WTC11 (cell line): Measurements from ENCODE around the gene DNMT3A. TPM values are rescaled to one million over a fixed set of nuclear protein-coding genes. Genes with fewer than 3 reads are reported as not detected.

Experiments used
- ATAC-seq: fragments of 200-7000 bp; cut with Tn5 transposase; 2 replicates; pipeline ENCODE4 v1.10.0; 2021; ENCODE audit warnings: mild to moderate bottlenecking, moderate library complexity
- CTCF ChIA-PET: fragments of 300-600 bp; sonication (Branson Sonifier 250); formaldehyde crosslinking; loops from one replicate; lab custom pipeline; 2021; ENCODE audit warnings: antibody characterized with exemption; lab: Charles Lee
- POLR2A ChIA-PET: fragments of 350-600 bp; sonication (Branson Sonifier 250); formaldehyde crosslinking; loops from one replicate; lab custom pipeline; 2021; ENCODE audit warnings: antibody characterized with exemption; lab: Charles Lee
- DNase-seq: peaks from one replicate; pipeline ENCODE4 v3.0.0; 2021; ENCODE audit warnings: low spot score
- H3K27ac Mint-ChIP-seq: 2 replicates; pipeline ENCODE4 v1.8.0; 2021; ENCODE audit warnings: mixed read lengths
- H3K27me3 Mint-ChIP-seq: 2 replicates; pipeline ENCODE4 v1.8.0; 2021; ENCODE audit warnings: low read depth, mild to moderate bottlenecking, moderate library complexity, mixed read lengths
- H3K36me3 Mint-ChIP-seq: 2 replicates; pipeline ENCODE4 v1.8.0; 2021; ENCODE audit warnings: mixed read lengths
- H3K4me1 Mint-ChIP-seq: 2 replicates; pipeline ENCODE4 v1.8.0; 2022; ENCODE audit warnings: mixed read lengths
- H3K4me3 Mint-ChIP-seq: 2 replicates; pipeline ENCODE4 v1.8.0; 2021; ENCODE audit warnings: mild to moderate bottlenecking, moderate library complexity, mixed read lengths
- H3K9me3 Mint-ChIP-seq: 2 replicates; pipeline ENCODE4 v1.8.0; 2021; ENCODE audit warnings: mixed read lengths
- CREB1 ChIP-seq: sonication (generic); formaldehyde crosslinking; IDR thresholded peaks from 2 replicates; pipeline ENCODE4 v1.8.0; 2023; ENCODE audit warnings: mild to moderate bottlenecking, missing genetic modification reagents
- ELF4 ChIP-seq: sonication (generic); formaldehyde crosslinking; IDR thresholded peaks from 2 replicates; pipeline ENCODE4 v1.8.1; 2022; ENCODE audit warnings: low read depth, mild to moderate bottlenecking, moderate library complexity, missing genetic modification reagents
- ESRRA ChIP-seq: sonication (generic); formaldehyde crosslinking; IDR thresholded peaks from 2 replicates; pipeline ENCODE4 v1.8.1; 2022; ENCODE audit warnings: mild to moderate bottlenecking, missing genetic modification reagents, borderline replicate concordance
- FOXP4 ChIP-seq: sonication (generic); formaldehyde crosslinking; IDR thresholded peaks from 2 replicates; pipeline ENCODE4 v1.8.0; 2022; ENCODE audit warnings: mild to moderate bottlenecking, missing genetic modification reagents
- NFYB ChIP-seq: sonication (generic); formaldehyde crosslinking; conservative IDR thresholded peaks from 2 replicates; pipeline ENCODE4 v1.8.0; 2022; ENCODE audit warnings: low read depth, missing genetic modification reagents
- TCF7 ChIP-seq: sonication (generic); formaldehyde crosslinking; IDR thresholded peaks from 2 replicates; pipeline ENCODE4 v1.8.0; 2022; ENCODE audit warnings: mild to moderate bottlenecking, low read depth, missing genetic modification reagents, moderate library complexity
- TP53 ChIP-seq: sonication (generic); formaldehyde crosslinking; IDR thresholded peaks from 2 replicates; pipeline ENCODE4 v1.8.1; 2023; ENCODE audit warnings: mild to moderate bottlenecking, missing genetic modification reagents
- ZNF121 ChIP-seq: sonication (generic); formaldehyde crosslinking; IDR thresholded peaks from 2 replicates; pipeline ENCODE4 v1.8.0; 2023; ENCODE audit warnings: missing genetic modification reagents
- ZNF138 ChIP-seq: sonication (generic); formaldehyde crosslinking; conservative IDR thresholded peaks from 2 replicates; pipeline ENCODE4 v1.8.1; 2022; ENCODE audit warnings: mild to moderate bottlenecking, moderate library complexity, missing genetic modification reagents
- ZNF396 ChIP-seq: fragments of 250-450 bp; sonication (Bioruptor Pico); IDR thresholded peaks from 2 replicates; pipeline ENCODE4 v1.8.0; 2021; ENCODE audit warnings: mild to moderate bottlenecking, moderate library complexity, borderline replicate concordance
- ZNF671 ChIP-seq: fragments of 250-450 bp; sonication (Bioruptor Pico); IDR thresholded peaks from 2 replicates; pipeline ENCODE4 v1.8.0; 2021; ENCODE audit warnings: mild to moderate bottlenecking
- total RNA-seq: library from RNA; stranded (reverse); gene quantifications from 3 replicates; pipeline ENCODE4 v1.2.3, GENCODE V29; 2021
- TF ChIP-seq, protein P1 (sequence below): sonication (generic); formaldehyde crosslinking; conservative IDR thresholded peaks from 2 replicates; pipeline ENCODE4 v1.8.1; 2022; ENCODE audit warnings: mild to moderate bottlenecking, missing genetic modification reagents
- TF ChIP-seq, protein P2 (sequence below): fragments of 250-450 bp; sonication (Bioruptor Pico); IDR thresholded peaks from 2 replicates; pipeline ENCODE4 v1.9.0; 2021; ENCODE audit warnings: mild to moderate bottlenecking
- TF ChIP-seq, protein P3 (sequence below): sonication (generic); formaldehyde crosslinking; IDR thresholded peaks from 2 replicates; pipeline ENCODE4 v1.8.1; 2022; ENCODE audit warnings: mild to moderate bottlenecking, moderate library complexity, missing genetic modification reagents

The DNMT3A gene
- total RNA-seq, 1 experiment from 2014 or later = 154 TPM

DNA sequence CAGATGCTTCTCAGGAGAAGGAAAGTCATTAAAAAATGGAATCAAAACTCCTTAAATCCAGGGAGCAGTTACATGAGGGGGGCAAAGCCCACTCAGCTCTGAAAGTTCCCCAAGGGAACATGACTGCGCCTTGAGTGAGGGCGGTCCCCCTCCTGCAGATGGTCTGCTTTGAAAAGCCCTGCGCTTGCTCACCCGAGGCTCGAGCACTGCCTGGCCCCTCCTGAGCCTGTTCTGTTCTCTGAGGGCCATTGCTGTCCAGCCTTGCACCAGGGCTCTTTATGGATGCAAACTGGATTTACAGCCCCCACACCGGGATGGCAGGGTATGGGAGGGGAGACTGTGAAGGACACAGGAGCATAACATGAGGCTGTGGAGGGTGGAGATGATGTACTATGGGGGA is 37.8 kb upstream of the DNMT3A start:
- H3K27me3 Mint-ChIP-seq = peaks cover 26% of the 10 kb centered on the region
- H3K27ac Mint-ChIP-seq = no peak overlapping the region
- CTCF ChIA-PET = interaction anchor here (1.1 kb wide), 1 partner anchor 17 kb away, joined by 4 read pairs; no protein-coding TSS in a partner anchor

GRCh38 chr2:25378731-25379490 is 37.2 kb upstream of the DNMT3A start:
- ATAC-seq = no peak
- DNase-seq = peak; percentile 8
- Mint-ChIP-seq H3K9me3 (peaks cover 16% of the 10 kb centered on the region), H3K4me1 (peaks cover 18% of the 10 kb centered on the region), H3K27ac (no peak overlapping the region), H3K4me3 (no peak overlapping the region), H3K27me3 (peaks cover 26% of the 10 kb centered on the region), H3K36me3 (peaks cover 22% of the 10 kb centered on the region)
- TF ChIP-seq ESRRA (CRISPR knock-in tag) (no peak), ELF4 (CRISPR knock-in tag) (no peak), CREB1 (no peak), TP53 (CRISPR knock-in tag) (no peak), NFYB (CRISPR knock-in tag) (no peak), ZNF671 (CRISPR knock-in tag) (no peak), ZNF138 (no peak), FOXP4 (CRISPR knock-in tag) (no peak)
- TF ChIP-seq, protein P1, sequence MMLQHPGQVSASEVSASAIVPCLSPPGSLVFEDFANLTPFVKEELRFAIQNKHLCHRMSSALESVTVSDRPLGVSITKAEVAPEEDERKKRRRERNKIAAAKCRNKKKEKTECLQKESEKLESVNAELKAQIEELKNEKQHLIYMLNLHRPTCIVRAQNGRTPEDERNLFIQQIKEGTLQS (CRISPR knock-in tag) = no peak
- ChIA-PET POLR2A (no interaction called here), CTCF (interaction anchor here (1.1 kb wide), 1 partner anchor 17 kb away, joined by 4 read pairs; no protein-coding TSS in a partner anchor)

More for the DNA sequence above, 37.8 kb upstream of the DNMT3A start:
- peaks cover 16% of the 10 kb centered on the region for H3K9me3 Mint-ChIP-seq
- ATAC-seq (no peak), DNase-seq (peak; percentile 1)
- no peak overlapping the region for H3K4me3 Mint-ChIP-seq
- peaks cover 22% of the 10 kb centered on the region for H3K36me3 Mint-ChIP-seq
- POLR2A ChIA-PET = no interaction called here
- H3K4me1 Mint-ChIP-seq = peaks cover 18% of the 10 kb centered on the region
- TF ChIP-seq ZNF121 (no peak), TCF7 (CRISPR knock-in tag) (no peak), ZNF396 (CRISPR knock-in tag) (no peak)
- TF ChIP-seq, protein P2, sequence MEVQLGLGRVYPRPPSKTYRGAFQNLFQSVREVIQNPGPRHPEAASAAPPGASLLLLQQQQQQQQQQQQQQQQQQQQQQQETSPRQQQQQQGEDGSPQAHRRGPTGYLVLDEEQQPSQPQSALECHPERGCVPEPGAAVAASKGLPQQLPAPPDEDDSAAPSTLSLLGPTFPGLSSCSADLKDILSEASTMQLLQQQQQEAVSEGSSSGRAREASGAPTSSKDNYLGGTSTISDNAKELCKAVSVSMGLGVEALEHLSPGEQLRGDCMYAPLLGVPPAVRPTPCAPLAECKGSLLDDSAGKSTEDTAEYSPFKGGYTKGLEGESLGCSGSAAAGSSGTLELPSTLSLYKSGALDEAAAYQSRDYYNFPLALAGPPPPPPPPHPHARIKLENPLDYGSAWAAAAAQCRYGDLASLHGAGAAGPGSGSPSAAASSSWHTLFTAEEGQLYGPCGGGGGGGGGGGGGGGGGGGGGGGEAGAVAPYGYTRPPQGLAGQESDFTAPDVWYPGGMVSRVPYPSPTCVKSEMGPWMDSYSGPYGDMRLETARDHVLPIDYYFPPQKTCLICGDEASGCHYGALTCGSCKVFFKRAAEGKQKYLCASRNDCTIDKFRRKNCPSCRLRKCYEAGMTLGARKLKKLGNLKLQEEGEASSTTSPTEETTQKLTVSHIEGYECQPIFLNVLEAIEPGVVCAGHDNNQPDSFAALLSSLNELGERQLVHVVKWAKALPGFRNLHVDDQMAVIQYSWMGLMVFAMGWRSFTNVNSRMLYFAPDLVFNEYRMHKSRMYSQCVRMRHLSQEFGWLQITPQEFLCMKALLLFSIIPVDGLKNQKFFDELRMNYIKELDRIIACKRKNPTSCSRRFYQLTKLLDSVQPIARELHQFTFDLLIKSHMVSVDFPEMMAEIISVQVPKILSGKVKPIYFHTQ (CRISPR knock-in tag) = no peak

GRCh38 chr2:25377822-25378421 is 36.2 kb upstream of the DNMT3A start:
- Mint-ChIP-seq H3K9me3 (peaks cover 16% of the 10 kb centered on the region), H3K27me3 (peaks cover 26% of the 10 kb centered on the region), H3K36me3 (peaks cover 22% of the 10 kb centered on the region), H3K4me3 (no peak overlapping the region), H3K4me1 (peaks cover 16% of the 10 kb centered on the region), H3K27ac (no peak overlapping the region)
- DNase-seq (no peak), ATAC-seq (no peak)
- TF ChIP-seq ZNF396 (CRISPR knock-in tag) = no peak
- TF ChIP-seq, protein P3, sequence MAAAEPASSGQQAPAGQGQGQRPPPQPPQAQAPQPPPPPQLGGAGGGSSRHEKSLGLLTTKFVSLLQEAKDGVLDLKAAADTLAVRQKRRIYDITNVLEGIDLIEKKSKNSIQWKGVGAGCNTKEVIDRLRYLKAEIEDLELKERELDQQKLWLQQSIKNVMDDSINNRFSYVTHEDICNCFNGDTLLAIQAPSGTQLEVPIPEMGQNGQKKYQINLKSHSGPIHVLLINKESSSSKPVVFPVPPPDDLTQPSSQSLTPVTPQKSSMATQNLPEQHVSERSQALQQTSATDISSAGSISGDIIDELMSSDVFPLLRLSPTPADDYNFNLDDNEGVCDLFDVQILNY (CRISPR knock-in tag) = no peak
- POLR2A ChIA-PET = no interaction called here
- CTCF ChIA-PET = interaction anchor here (0.6 to 3.4 kb wide), 8 partner anchors 9 to 287 kb away, joined by 3 to 75 read pairs (median 5); no protein-coding TSS in a partner anchor
